Measurements from ENCODE around the gene AGFG2.

The AGFG2 gene

GRCh38 chr7:100573691-100574361 is 34.8 kb downstream of the AGFG2 start, which contains the start of gene SAP25:
SAP25 (minus strand) TSS chr7:100573900; CDS start chr7:100573742, 158 bp downstream.
- TF ChIP-seq GATA3 (IDR thresholded peaks at IDR 0.05; ENCODE audit: low read depth, low read length) = no peak
- no peak for TF ChIP-seq GATA2 (IDR thresholded peaks at IDR 0.05; ENCODE audit: low read depth, low read length)

- no peak for TF ChIP-seq GATA3 (IDR thresholded peaks at IDR 0.05; ENCODE audit: low read depth, low read length)
- TF ChIP-seq GATA2 (IDR thresholded peaks at IDR 0.05; ENCODE audit: low read depth, low read length) = no peak
Observed at GRCh38 chr7:100574362-100575205, 35.6 kb downstream of the AGFG2 start.

GRCh38 chr7:100575206-100575631 is 36.2 kb downstream of the AGFG2 start:
- no peak for TF ChIP-seq GATA2 (IDR thresholded peaks at IDR 0.05; ENCODE audit: low read depth, low read length)
- TF ChIP-seq GATA3 (IDR thresholded peaks at IDR 0.05; ENCODE audit: low read depth, low read length) = no peak

GRCh38 chr7:100575746-100576383 is 36.9 kb downstream of the AGFG2 start:
- TF ChIP-seq GATA3 (IDR thresholded peaks at IDR 0.05; ENCODE audit: low read depth, low read length) (no peak), GATA2 (IDR thresholded peaks at IDR 0.05; ENCODE audit: low read depth, low read length) (no peak)

- TF ChIP-seq GATA2 (IDR thresholded peaks at IDR 0.05; ENCODE audit: low read depth, low read length) (no peak), GATA3 (IDR thresholded peaks at IDR 0.05; ENCODE audit: low read depth, low read length) (no peak)
Observed at GRCh38 chr7:100576384-100576993, 37.5 kb downstream of the AGFG2 start.

GRCh38 chr7:100577103-100577502 is 38.1 kb downstream of the AGFG2 start:
- TF ChIP-seq GATA2 (IDR thresholded peaks at IDR 0.05; ENCODE audit: low read depth, low read length) (no peak), GATA3 (IDR thresholded peaks at IDR 0.05; ENCODE audit: low read depth, low read length) (no peak)

- no peak for TF ChIP-seq GATA2 (IDR thresholded peaks at IDR 0.05; ENCODE audit: low read depth, low read length)
- no peak for TF ChIP-seq GATA3 (IDR thresholded peaks at IDR 0.05; ENCODE audit: low read depth, low read length)
Observed at GRCh38 chr7:100577507-100577906, 38.5 kb downstream of the AGFG2 start.

GRCh38 chr7:100578246-100579183 is 39.5 kb downstream of the AGFG2 start:
- TF ChIP-seq GATA3 (IDR thresholded peaks at IDR 0.05; ENCODE audit: low read depth, low read length) (no peak), GATA2 (IDR thresholded peaks at IDR 0.05; ENCODE audit: low read depth, low read length) (no peak)

- no peak for TF ChIP-seq GATA2 (IDR thresholded peaks at IDR 0.05; ENCODE audit: low read depth, low read length)
- TF ChIP-seq GATA3 (IDR thresholded peaks at IDR 0.05; ENCODE audit: low read depth, low read length) = no peak
Observed at GRCh38 chr7:100580466-100581283, 41.7 kb downstream of the AGFG2 start.

- TF ChIP-seq GATA3 (IDR thresholded peaks at IDR 0.05; ENCODE audit: low read depth, low read length) = no peak
- no peak for TF ChIP-seq GATA2 (IDR thresholded peaks at IDR 0.05; ENCODE audit: low read depth, low read length)
Observed at GRCh38 chr7:100582041-100582579, 43.1 kb downstream of the AGFG2 start.

GRCh38 chr7:100582650-100583049 is 43.6 kb downstream of the AGFG2 start:
- no peak for TF ChIP-seq GATA2 (IDR thresholded peaks at IDR 0.05; ENCODE audit: low read depth, low read length)
- no peak for TF ChIP-seq GATA3 (IDR thresholded peaks at IDR 0.05; ENCODE audit: low read depth, low read length)

Data from SH-SY5Y (cell line).